SK-N-SH treated with all-trans-retinoic acid at 6 μM for 48 hours (cell line): ENCODE results near the gene DLX1.

Experiments
- ATAC-seq: fragments of 200-7000 bp; cut with Tn5 transposase; 3 replicates; pipeline ENCODE4 v1.9.1; 2020; ENCODE audit warnings: mild to moderate bottlenecking, moderate library complexity
- ARNTL ChIP-seq: fragments of 450-650 bp; formaldehyde crosslinking; IDR thresholded peaks from 2 replicates; pipeline ENCODE4 v1.5.0; 2020; ENCODE audit warnings: low read depth, mild to moderate bottlenecking, moderate library complexity, borderline replicate concordance
- BACH2 ChIP-seq: fragments of 250-450 bp; sonication (Bioruptor Pico); IDR thresholded peaks from 2 replicates; pipeline ENCODE4 v1.9.0; 2021; ENCODE audit warnings: mild to moderate bottlenecking, borderline replicate concordance
- CREB5 ChIP-seq: fragments of 250-450 bp; sonication (Bioruptor Pico); IDR thresholded peaks from 2 replicates; pipeline ENCODE4 v1.5.1; 2020; ENCODE audit warnings: low read depth, mild to moderate bottlenecking, moderate library complexity
- CSDC2 ChIP-seq: fragments of 250-450 bp; sonication (Bioruptor Pico); IDR thresholded peaks from 2 replicates; pipeline ENCODE4 v1.5.0; 2020; ENCODE audit warnings: mild to moderate bottlenecking, moderate library complexity
- ESRRG ChIP-seq: fragments of 250-450 bp; sonication (Bioruptor Pico); IDR thresholded peaks from 2 replicates; pipeline ENCODE4 v1.6.1; 2021; ENCODE audit warnings: mild to moderate bottlenecking
- GLIS3 ChIP-seq: fragments of 250-450 bp; sonication (Bioruptor Pico); IDR thresholded peaks from 2 replicates; pipeline ENCODE4 v1.5.0; 2020; ENCODE audit warnings: mild to moderate bottlenecking, moderate library complexity
- ISL1 ChIP-seq: fragments of 250-450 bp; sonication (Bioruptor Pico); IDR thresholded peaks from 2 replicates; pipeline ENCODE4 v2.1.2; 2022; ENCODE audit warnings: mild to moderate bottlenecking, moderate library complexity
- OSR1 ChIP-seq: fragments of 250-450 bp; sonication (Bioruptor Pico); IDR thresholded peaks from 2 replicates; pipeline ENCODE4 v1.8.0; 2022; ENCODE audit warnings: moderate library complexity, mild to moderate bottlenecking, inconsistent platforms
- POU6F1 ChIP-seq: fragments of 250-450 bp; sonication (Bioruptor Pico); IDR thresholded peaks from 2 replicates; pipeline ENCODE4 v1.8.0; 2021; ENCODE audit warnings: low read depth, mild to moderate bottlenecking, moderate library complexity, borderline replicate concordance
- TCF4 ChIP-seq: fragments of 250-450 bp; sonication (Bioruptor Pico); IDR thresholded peaks from 2 replicates; pipeline ENCODE4 v1.8.0; 2021; ENCODE audit warnings: mild to moderate bottlenecking, moderate library complexity, borderline replicate concordance
- TOX ChIP-seq: fragments of 250-450 bp; sonication (Bioruptor Pico); IDR thresholded peaks from 2 replicates; pipeline ENCODE4 v1.8.0; 2021; ENCODE audit warnings: mild to moderate bottlenecking, moderate library complexity, borderline replicate concordance
- TSHZ2 ChIP-seq: fragments of 250-450 bp; sonication (Bioruptor Pico); IDR thresholded peaks from 2 replicates; pipeline ENCODE4 v1.5.0; 2020; ENCODE audit warnings: mild to moderate bottlenecking, moderate library complexity
- ZC3H10 ChIP-seq: fragments of 250-450 bp; sonication (Bioruptor Pico); IDR thresholded peaks from 2 replicates; pipeline ENCODE4 v1.5.1; 2021; ENCODE audit warnings: mild to moderate bottlenecking, moderate library complexity
- ZFP30 ChIP-seq: fragments of 450-650 bp; formaldehyde crosslinking; IDR thresholded peaks from 2 replicates; pipeline ENCODE4 v1.5.0; 2022; ENCODE audit warnings: mild to moderate bottlenecking, moderate library complexity
- ZNF565 ChIP-seq: fragments of 450-650 bp; formaldehyde crosslinking; conservative IDR thresholded peaks from 2 replicates; pipeline ENCODE4 v1.5.0; 2020; ENCODE audit warnings: low read depth, mild to moderate bottlenecking, moderate library complexity
- ZNF8 ChIP-seq: fragments of 450-650 bp; formaldehyde crosslinking; IDR thresholded peaks from 2 replicates; pipeline ENCODE4 v1.5.0; 2020; ENCODE audit warnings: mild to moderate bottlenecking, moderate library complexity
- TF ChIP-seq, protein P1 (sequence below): fragments of 250-450 bp; sonication (Bioruptor Pico); IDR thresholded peaks from 2 replicates; pipeline ENCODE4 v1.5.1; 2021; ENCODE audit warnings: mild to moderate bottlenecking, moderate library complexity

Gene DLX1

GRCh38 chr2:172107690-172108586 is 22.6 kb downstream of the DLX1 start:
- TF ChIP-seq POU6F1 (CRISPR knock-in tag) (no peak), ESRRG (CRISPR knock-in tag) (no peak), CREB5 (CRISPR knock-in tag) (no peak), BACH2 (no peak), OSR1 (CRISPR knock-in tag) (no peak), GLIS3 (CRISPR knock-in tag) (no peak), CSDC2 (no peak), TCF4 (CRISPR knock-in tag) (no peak), ARNTL (CRISPR knock-in tag) (no peak), TOX (CRISPR knock-in tag) (no peak), ZNF8 (no peak), ZNF565 (CRISPR knock-in tag) (no peak), ISL1 (CRISPR knock-in tag) (no peak), ZFP30 (CRISPR knock-in tag) (no peak)
- TF ChIP-seq, protein P1, sequence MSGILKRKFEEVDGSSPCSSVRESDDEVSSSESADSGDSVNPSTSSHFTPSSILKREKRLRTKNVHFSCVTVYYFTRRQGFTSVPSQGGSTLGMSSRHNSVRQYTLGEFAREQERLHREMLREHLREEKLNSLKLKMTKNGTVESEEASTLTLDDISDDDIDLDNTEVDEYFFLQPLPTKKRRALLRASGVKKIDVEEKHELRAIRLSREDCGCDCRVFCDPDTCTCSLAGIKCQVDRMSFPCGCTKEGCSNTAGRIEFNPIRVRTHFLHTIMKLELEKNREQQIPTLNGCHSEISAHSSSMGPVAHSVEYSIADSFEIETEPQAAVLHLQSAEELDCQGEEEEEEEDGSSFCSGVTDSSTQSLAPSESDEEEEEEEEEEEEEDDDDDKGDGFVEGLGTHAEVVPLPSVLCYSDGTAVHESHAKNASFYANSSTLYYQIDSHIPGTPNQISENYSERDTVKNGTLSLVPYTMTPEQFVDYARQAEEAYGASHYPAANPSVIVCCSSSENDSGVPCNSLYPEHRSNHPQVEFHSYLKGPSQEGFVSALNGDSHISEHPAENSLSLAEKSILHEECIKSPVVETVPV (CRISPR knock-in tag) = no peak
- ATAC-seq = no peak

DNA sequence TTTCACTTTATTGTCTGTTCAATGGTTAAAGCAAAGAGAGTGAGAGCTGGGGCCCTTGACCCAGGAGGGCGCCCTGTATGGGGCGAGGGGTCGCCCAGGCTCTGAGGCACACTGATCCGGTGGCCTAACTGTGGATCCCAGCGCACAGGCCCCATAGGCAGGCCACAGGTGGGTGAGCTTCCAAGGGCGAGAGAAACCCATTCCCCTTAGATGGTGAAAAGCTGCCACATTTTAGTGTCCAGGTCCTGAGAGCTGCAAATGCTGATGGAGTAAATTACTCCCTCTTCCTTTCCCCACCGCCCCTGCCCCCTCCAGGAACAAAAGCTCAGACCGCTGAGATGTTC is 23.3 kb downstream of the DLX1 start:
- no peak for TF ChIP-seq TOX (CRISPR knock-in tag)
- no peak for TF ChIP-seq OSR1 (CRISPR knock-in tag)
- TF ChIP-seq GLIS3 (CRISPR knock-in tag) = no peak
- TF ChIP-seq, all 23 proteins: peak for 0
- ATAC-seq = no peak

GRCh38 chr2:172109256-172109987 is 24.1 kb downstream of the DLX1 start:
- TF ChIP-seq CSDC2 (no peak), CREB5 (CRISPR knock-in tag) (no peak), ZNF8 (no peak), POU6F1 (CRISPR knock-in tag) (no peak), ZFP30 (CRISPR knock-in tag) (no peak), ZC3H10 (no peak), TSHZ2 (CRISPR knock-in tag) (no peak)
- TF ChIP-seq, protein P1 (CRISPR knock-in tag) = no peak
- TF ChIP-seq, all 23 proteins: peak for 0
- ATAC-seq = no peak
